ENCODE results near the gene PLXDC1. TPM values are rescaled to one million over a fixed set of nuclear protein-coding genes. Genes with fewer than 3 reads are reported as not detected.

PLXDC1 gene
- total and polyA plus RNA-seq, 2 of the 8 experiments (the other 6 are each of a cell fraction or from before 2014, with no cell fraction given), result 4.1 to 14.6 TPM

- Histone ChIP-seq H3K9me3 (ENCODE audit: insufficient read depth in 2 of 2, low read depth in 1 of 2, low read length in 1 of 2) (no peaks in the 10 kb centered on the region), H2BK20ac (ENCODE audit: low read length) (no peak overlapping the region), H3K4me1 (replicated peaks in 1 of 4; ENCODE audit: control insufficient read depth in 3 of 4, insufficient read depth in 4 of 4, low read length in 3 of 4) (peaks cover 0 to 15% (median 6%) of the 10 kb centered on the region in 4 experiments; a peak in 4 of 7 replicates), H3K23ac (ENCODE audit: insufficient read length) (no peak overlapping the region), H3K79me1 (ENCODE audit: low read depth, low read length) (no peaks in the 10 kb centered on the region), H2AFZ (ENCODE audit: low read length) (peak overlapping the region; percentile 81; the same call in 1 of the 2 replicates), H3K27ac (ENCODE audit: low read depth, low read length) (peak overlapping the region; percentile 62; the same call in 1 of the 2 replicates), H4K8ac (ENCODE audit: extremely low read depth, insufficient read depth, low read length) (no peak overlapping the region), H2BK12ac (ENCODE audit: low read depth, low read length) (peak overlapping the region; percentile 63; the same call in 1 of the 2 replicates), H2BK15ac (ENCODE audit: low read length) (no peak overlapping the region), H3K18ac (ENCODE audit: extremely low read depth, low read length) (peak overlapping the region; percentile 17), H3K36me3 (ENCODE audit: control insufficient read depth in 2 of 4, insufficient read depth in 4 of 4, low read length in 3 of 4) (no peaks in the 10 kb centered on the region), H3K56ac (replicated peaks; ENCODE audit: insufficient read length, low read depth, low read length) (no peak overlapping the region), H3K27me3 (replicated peaks in 1 of 4; ENCODE audit: control insufficient read depth in 3 of 4, extremely low read depth in 1 of 4, insufficient read depth in 3 of 4, low read length in 3 of 4) (peaks cover 3 to 18% (median 15%) of the 10 kb centered on the region in 4 experiments), H3K14ac (ENCODE audit: insufficient read length) (no peak overlapping the region), H3K23me2 (ENCODE audit: low read depth, low read length) (peaks cover 26% of the 10 kb centered on the region), H2BK5ac (ENCODE audit: low read depth, low read length) (peak overlapping the region; percentile 86; the same call in 1 of the 2 replicates), H3K4me2 (ENCODE audit: insufficient read depth in 1 of 2, low read depth in 2 of 2, low read length in 2 of 2) (peak overlapping the region; percentile 53 to 81), H2BK120ac (replicated peaks; ENCODE audit: low read depth, low read length) (no peak overlapping the region), H3K79me2 (ENCODE audit: control insufficient read depth in 1 of 2, insufficient read depth in 2 of 2, low read length in 2 of 2) (no peaks in the 10 kb centered on the region), H3K4me3 (ENCODE audit: extremely low read depth in 1 of 4, insufficient read depth in 2 of 4, low read depth in 3 of 4, low read length in 4 of 4) (peak overlapping the region; percentile 72 to 100 (median 87)), H4K91ac (replicated peaks; ENCODE audit: insufficient read length, low read length) (no peak overlapping the region), H4K5ac (ENCODE audit: insufficient read length, low read depth, low read length) (no peak overlapping the region), H2AK5ac (ENCODE audit: low read depth, low read length) (no peak overlapping the region), H3K9ac (replicated peaks in 1 of 4; ENCODE audit: extremely low read depth in 1 of 4, low read depth in 3 of 4, low read length in 3 of 4) (peak overlapping the region in 3 of 4 experiments; percentile 64 to 91 (median 68); a peak in 6 of 7 replicates), H3K4ac (replicated peaks; ENCODE audit: insufficient read length, low read depth, low read length) (no peak overlapping the region), H4K20me1 (replicated peaks in 1 of 2; ENCODE audit: control insufficient read depth in 1 of 2, insufficient read depth in 2 of 2, low read length in 2 of 2) (no peaks in the 10 kb centered on the region)
- DNase-seq (ENCODE audit: low read depth in 1 of 2, low spot score in 2 of 2) (peak in 1 of 2 experiments; percentile 98), FAIRE-seq (no peak)
- ChIA-PET POLR2A (ENCODE audit: partially characterized antibody) (interaction anchor here (0.5 to 2.8 kb wide), 22 partner anchors 11 to 300 kb away, joined by 3 to 16 read pairs (median 4); partner anchors contain the start of genes LASP1, RPL19 and RPL23), CTCF (ENCODE audit: partially characterized antibody) (interaction anchor here (0.5 to 10.1 kb wide), 57 partner anchors 9 to 598 kb away, joined by 3 to 163 read pairs (median 4); partner anchors contain the start of genes ARL5C, FBXO47 and RPL23)
- whole genome bisulfite sequencing, 2 experiments (ENCODE audit: extremely low coverage in 1 of 2, insufficient coverage in 1 of 2, insufficient read length in 1 of 2, insufficient replicate concordance in 2 of 2, low coverage in 1 of 2, low lambda C conversion rate in 2 of 2, missing lambda C conversion rate in 1 of 2), result 3% methylated on average over 16 of the region's 16 CpGs; no CpG with 5 or more reads in 1 of the 2 experiments
- peak; percentile 54; the same call in 1 of the 2 replicates for TF ChIP-seq BACH1 (IDR thresholded peaks at IDR 0.05; ENCODE audit: low read length)
- no peak for TF ChIP-seq MAX (IDR thresholded peaks at IDR 0.05)
- TF ChIP-seq SRF (IDR thresholded peaks at IDR 0.05; ENCODE audit: low read depth, low read length), result no peak
- no peak for TF ChIP-seq CREB1 (IDR thresholded peaks at IDR 0.05)
- no peak for TF ChIP-seq SIRT6 (IDR thresholded peaks at IDR 0.05; ENCODE audit: low read length)
- TF ChIP-seq POLR2A (IDR thresholded peaks at IDR 0.05; ENCODE audit: control extremely low read depth in 1 of 2, low read depth in 2 of 2, low read length in 2 of 2), result no peak
- TF ChIP-seq EZH2 (IDR thresholded peaks at IDR 0.05; ENCODE audit: low read depth, low read length, severe bottlenecking), result no peak
- TF ChIP-seq HDAC6 (IDR thresholded peaks at IDR 0.05; ENCODE audit: low read depth, low read length), result peak; percentile 72
- no peak for TF ChIP-seq ASH2L (IDR thresholded peaks at IDR 0.05; ENCODE audit: low read length)
- TF ChIP-seq CTBP2 (IDR thresholded peaks at IDR 0.05; ENCODE audit: borderline replicate concordance, insufficient read depth, insufficient read length, low read length), result no peak
- TF ChIP-seq BRCA1 (IDR thresholded peaks at IDR 0.05; ENCODE audit: low read depth, low read length), result no peak
- TF ChIP-seq CBX8 (IDR thresholded peaks at IDR 0.05; ENCODE audit: borderline replicate concordance, low read depth, low read length), result no peak
- TF ChIP-seq FOSL1 (IDR thresholded peaks at IDR 0.05; ENCODE audit: insufficient read depth, low read depth, low read length), result no peak
- no peak for TF ChIP-seq ZNF274 (IDR thresholded peaks at IDR 0.05; ENCODE audit: borderline replicate concordance, extremely low read depth, low read length)
Measured at GRCh38 chr17:39153599-39154051, 2.2 kb upstream of the PLXDC1 start.

All from H1 (cell line).